ENCODE data around the gene ZC3H18. TPM values are rescaled to one million over a fixed set of nuclear protein-coding genes. Genes with fewer than 3 reads are reported as not detected.

ZC3H18 gene
- total RNA-seq, 3 donors from 2014 or later, result 12.5 to 14.9 (median 13.3) TPM

GRCh38 chr16:88527186-88527936, 42.8 kb upstream of the ZC3H18 start:
- peak in 1 of 2 donors; percentile 70 for DNase-seq (ENCODE audit: low spot score in 2 of 2)

DNA sequence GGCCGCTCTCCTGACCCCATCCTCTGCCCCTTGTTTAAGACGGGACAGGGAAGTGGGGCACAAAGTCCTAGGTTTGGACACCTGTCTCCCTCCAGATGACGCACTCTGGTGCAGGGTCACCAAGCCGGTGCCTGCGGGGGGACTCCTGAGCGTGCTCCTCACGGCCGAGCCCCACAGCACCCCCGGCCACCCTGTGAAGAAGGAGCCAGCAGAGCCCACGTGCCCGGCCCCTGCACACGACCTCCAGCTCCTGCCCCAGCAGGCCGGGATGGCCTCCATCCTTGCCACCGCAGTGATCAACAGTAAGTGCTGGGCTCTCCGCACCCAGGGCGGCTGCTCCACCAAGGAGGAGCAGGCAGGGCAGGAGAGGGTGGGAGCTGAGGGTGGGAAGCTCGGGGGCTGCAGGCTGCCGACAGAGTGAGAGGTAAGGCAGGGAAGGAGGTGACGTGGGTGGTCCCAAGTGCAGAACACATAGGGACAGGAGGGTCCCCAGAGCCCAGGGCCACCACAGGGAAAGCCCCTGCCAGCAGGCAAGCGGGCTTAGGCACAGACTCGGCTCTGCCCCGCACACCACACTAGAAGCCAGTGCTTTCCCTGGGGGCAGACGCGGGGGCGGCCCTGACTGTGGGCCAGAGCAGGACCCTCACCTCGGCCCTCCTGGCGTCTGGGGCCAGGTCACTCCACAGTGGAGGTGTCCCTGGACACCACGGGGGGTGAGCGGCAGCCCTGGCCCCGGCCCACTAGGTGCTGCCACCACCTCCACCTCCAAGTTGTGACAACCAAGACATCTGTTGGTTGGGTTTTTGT, 42.1 kb upstream of the ZC3H18 start:
- Histone ChIP-seq H3K27ac (no peak overlapping the region), H3K36me3 (no peaks in the 10 kb centered on the region), H3K4me3 (no peak overlapping the region), H3K9me3 (no peaks in the 10 kb centered on the region), H3K4me1 (peaks cover 7 to 9% of the 10 kb centered on the region in 2 donors), H3K27me3 (no peaks in the 10 kb centered on the region)
- intact Hi-C loops (cut with DNase I; ENCODE audit: low total_unique reads), result loop anchor here (1.0 kb wide), 1 partner anchor 85 kb away; no protein-coding TSS in a partner anchor
- TF ChIP-seq POLR2AphosphoS5 (IDR thresholded peaks at IDR 0.05), result no peak
- TF ChIP-seq CTCF (IDR thresholded peaks at IDR 0.05), result no peak
- no peak for TF ChIP-seq POLR2A (IDR thresholded peaks at IDR 0.05)
- DNase-seq (ENCODE audit: low spot score in 2 of 2), result no peak

More at GRCh38 chr16:88527186-88527936, 42.8 kb upstream of the ZC3H18 start:
- no peaks in the 10 kb centered on the region for H3K36me3 ChIP-seq
- H3K4me3 ChIP-seq, result peak overlapping the region in 1 of 3 donors; percentile 26
- H3K9me3 ChIP-seq, result no peaks in the 10 kb centered on the region
- no peaks in the 10 kb centered on the region for H3K27me3 ChIP-seq
- TF ChIP-seq CTCF (IDR thresholded peaks at IDR 0.05) (peak; percentile 46 to 83 (median 75)), POLR2A (IDR thresholded peaks at IDR 0.05) (no peak)
- H3K4me1 ChIP-seq, result peaks cover 7 to 10% of the 10 kb centered on the region in 2 donors
- intact Hi-C loops (cut with DNase I; ENCODE audit: low total_unique reads), result loop anchor here (1.0 kb wide), 1 partner anchor 84 kb away; no protein-coding TSS in a partner anchor
- H3K27ac ChIP-seq, result peak overlapping the region in 1 of 2 donors; percentile 38

DNA sequence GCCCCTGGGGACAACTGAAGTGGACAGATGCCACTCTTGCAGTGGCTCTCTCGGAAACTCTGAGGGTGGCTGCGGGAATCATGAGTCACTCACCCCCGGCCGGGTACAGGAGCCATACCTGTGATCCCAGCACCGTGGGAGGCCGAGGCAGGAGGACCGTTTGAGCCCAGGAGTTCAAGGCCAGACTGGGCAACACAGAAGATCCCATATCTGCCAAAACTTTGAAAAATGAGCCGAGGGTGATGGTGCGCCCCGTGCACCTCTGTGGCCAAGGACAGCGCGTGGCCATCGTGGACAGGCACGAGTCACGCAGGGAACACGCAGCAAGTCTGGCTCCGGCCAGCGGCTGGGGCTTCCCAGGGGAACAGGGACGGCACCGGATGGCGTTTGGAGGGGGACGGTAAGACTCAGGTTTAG, 41.3 kb upstream of the ZC3H18 start:
- H3K9me3 ChIP-seq, result no peaks in the 10 kb centered on the region
- TF ChIP-seq POLR2AphosphoS5 (IDR thresholded peaks at IDR 0.05), result no peak
- no peak for TF ChIP-seq CTCF (IDR thresholded peaks at IDR 0.05)
- DNase-seq (ENCODE audit: low spot score in 2 of 2), result no peak
- H3K36me3 ChIP-seq, result no peaks in the 10 kb centered on the region
- H3K4me3 ChIP-seq, result no peak overlapping the region
- no peak overlapping the region for H3K27ac ChIP-seq
- peaks cover under 1 to 7% of the 10 kb centered on the region in 2 donors for H3K4me1 ChIP-seq
- intact Hi-C loops (cut with DNase I; ENCODE audit: low total_unique reads), result no loop called here
- H3K27me3 ChIP-seq, result no peaks in the 10 kb centered on the region

DNA sequence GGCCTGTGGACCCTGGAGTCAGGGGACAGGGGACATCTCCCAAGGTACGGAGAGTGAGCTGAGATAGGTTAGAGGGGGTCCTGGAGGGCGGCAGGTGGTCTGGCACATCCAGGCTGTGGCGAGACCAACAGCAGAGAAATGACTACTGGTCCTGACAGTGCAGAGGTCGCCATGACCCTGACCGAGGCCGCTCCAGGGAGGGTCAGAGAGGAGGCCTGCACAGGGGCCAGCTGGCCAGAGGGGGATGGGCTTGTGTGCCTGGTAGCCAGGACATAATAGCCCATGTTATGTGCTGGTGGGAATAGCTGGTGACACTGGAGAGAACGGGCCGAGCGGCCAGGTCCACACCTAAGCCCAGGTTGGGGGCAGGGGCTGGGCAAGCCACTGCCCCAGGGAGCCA, 40.6 kb upstream of the ZC3H18 start:
- H3K27me3 ChIP-seq, result no peaks in the 10 kb centered on the region
- no peak for TF ChIP-seq POLR2A (IDR thresholded peaks at IDR 0.05)
- no peak for TF ChIP-seq POLR2AphosphoS5 (IDR thresholded peaks at IDR 0.05)
- no peak for TF ChIP-seq CTCF (IDR thresholded peaks at IDR 0.05)
- intact Hi-C loops (cut with DNase I; ENCODE audit: low total_unique reads), result no loop called here
- no peaks in the 10 kb centered on the region for H3K9me3 ChIP-seq
- DNase-seq (ENCODE audit: low spot score in 2 of 2), result no peak
- H3K36me3 ChIP-seq, result no peaks in the 10 kb centered on the region
- peaks cover 0 to 5% of the 10 kb centered on the region in 2 donors for H3K4me1 ChIP-seq
- no peak overlapping the region for H3K27ac ChIP-seq
- no peak overlapping the region for H3K4me3 ChIP-seq

Data from breast epithelium (tissue), 4 donors.